ENCODE measurements around the gene COL8A1. TPM values are rescaled to one million over a fixed set of nuclear protein-coding genes. Genes with fewer than 3 reads are reported as not detected.

The COL8A1 gene
- total RNA-seq, 1 donor from 2014 or later = not detected

- Mint-ChIP-seq H3K4me3 (ENCODE audit: low read depth) (no peak overlapping the region), H3K27ac (no peak overlapping the region), H3K27me3 (no peaks in the 10 kb centered on the region), H3K36me3 (ENCODE audit: insufficient read depth) (peaks cover 10% of the 10 kb centered on the region), H3K4me1 (ENCODE audit: low read depth) (no peaks in the 10 kb centered on the region), H3K9me3 (ENCODE audit: low read depth) (peaks cover 14% of the 10 kb centered on the region)
- no peak for DNase-seq (ENCODE audit: low spot score, unreplicated experiment)
- no peak for TF ChIP-seq CTCF (IDR thresholded peaks at IDR 0.05; ENCODE audit: unreplicated experiment)
Observed at GRCh38 chr3:99803297-99803696, 164.9 kb downstream of the COL8A1 start.

- H3K27ac Mint-ChIP-seq = no peak overlapping the region
Observed at GRCh38 chr3:99805160-99805559, 166.8 kb downstream of the COL8A1 start.

GRCh38 chr3:99808163-99808794 lies 169.9 kb downstream of the COL8A1 start:
- Mint-ChIP-seq H3K4me1 (ENCODE audit: low read depth) (no peaks in the 10 kb centered on the region), H3K27me3 (peaks cover 5% of the 10 kb centered on the region), H3K4me3 (ENCODE audit: low read depth) (no peak overlapping the region), H3K36me3 (ENCODE audit: insufficient read depth) (peaks cover 10% of the 10 kb centered on the region), H3K9me3 (ENCODE audit: low read depth) (peaks cover 14% of the 10 kb centered on the region), H3K27ac (no peak overlapping the region)
- TF ChIP-seq CTCF (IDR thresholded peaks at IDR 0.05; ENCODE audit: unreplicated experiment) = peak; percentile 79
- peak; percentile 43 for DNase-seq (ENCODE audit: low spot score, unreplicated experiment)

More at GRCh38 chr3:99805160-99805559, 166.8 kb downstream of the COL8A1 start:
- peaks cover 14% of the 10 kb centered on the region for H3K9me3 Mint-ChIP-seq (ENCODE audit: low read depth)
- TF ChIP-seq CTCF (IDR thresholded peaks at IDR 0.05; ENCODE audit: unreplicated experiment) = no peak
- no peaks in the 10 kb centered on the region for H3K4me1 Mint-ChIP-seq (ENCODE audit: low read depth)
- no peaks in the 10 kb centered on the region for H3K27me3 Mint-ChIP-seq
- no peak overlapping the region for H3K4me3 Mint-ChIP-seq (ENCODE audit: low read depth)
- H3K36me3 Mint-ChIP-seq (ENCODE audit: insufficient read depth) = peaks cover 10% of the 10 kb centered on the region
- DNase-seq (ENCODE audit: low spot score, unreplicated experiment) = no peak

GRCh38 chr3:99809565-99809964 lies 171.2 kb downstream of the COL8A1 start:
- H3K27ac Mint-ChIP-seq = no peak overlapping the region
- peaks cover 6% of the 10 kb centered on the region for H3K36me3 Mint-ChIP-seq (ENCODE audit: insufficient read depth)
- DNase-seq (ENCODE audit: low spot score, unreplicated experiment) = no peak
- H3K4me1 Mint-ChIP-seq (ENCODE audit: low read depth) = no peaks in the 10 kb centered on the region
- no peak overlapping the region for H3K4me3 Mint-ChIP-seq (ENCODE audit: low read depth)
- no peak for TF ChIP-seq CTCF (IDR thresholded peaks at IDR 0.05; ENCODE audit: unreplicated experiment)
- H3K9me3 Mint-ChIP-seq (ENCODE audit: low read depth) = peaks cover 7% of the 10 kb centered on the region
- H3K27me3 Mint-ChIP-seq = peaks cover 5% of the 10 kb centered on the region

- TF ChIP-seq CTCF (IDR thresholded peaks at IDR 0.05; ENCODE audit: unreplicated experiment) = no peak
- H3K4me3 Mint-ChIP-seq (ENCODE audit: low read depth) = no peak overlapping the region
- H3K27ac Mint-ChIP-seq = no peak overlapping the region
Observed at GRCh38 chr3:99810403-99810802, 172.0 kb downstream of the COL8A1 start.

More at GRCh38 chr3:99810403-99810802, 172.0 kb downstream of the COL8A1 start:
- DNase-seq (ENCODE audit: low spot score, unreplicated experiment) = no peak
- Mint-ChIP-seq H3K9me3 (ENCODE audit: low read depth) (peaks cover 6% of the 10 kb centered on the region), H3K36me3 (ENCODE audit: insufficient read depth) (peaks cover 5% of the 10 kb centered on the region), H3K27me3 (peaks cover 5% of the 10 kb centered on the region), H3K4me1 (ENCODE audit: low read depth) (no peaks in the 10 kb centered on the region)
